Parathyroid adenoma (tissue), 2 donors: ENCODE data around the gene FSTL1.

Experiments
- H2AFZ ChIP-seq: fragments of 300-600 bp; sonication (generic); one replicate; pipeline ENCODE4 v1.7.0; 2017; ENCODE audit warnings: antibody characterized with exemption, mild to moderate bottlenecking
- H3K27ac ChIP-seq: fragments of 300-600 bp; sonication (generic); one replicate; pipeline ENCODE4 v1.7.0; 2017
- H3K27me3 ChIP-seq: fragments of 300-600 bp; sonication (generic); one replicate; pipeline ENCODE4 v1.7.0; 2017; ENCODE audit warnings: low read length; ENCODE audit not compliant: control insufficient read depth, insufficient read depth
- H3K36me3 ChIP-seq: fragments of 300-600 bp; sonication (generic); one replicate; pipeline ENCODE4 v1.7.0; 2017; ENCODE audit warnings: low read length; ENCODE audit not compliant: control insufficient read depth, insufficient read depth
- H3K4me1 ChIP-seq: fragments of 300-600 bp; sonication (generic); one replicate; pipeline ENCODE4 v1.7.0; 2017; ENCODE audit warnings: control low read depth
- H3K4me2 ChIP-seq: fragments of 300-600 bp; sonication (generic); one replicate; pipeline ENCODE4 v1.7.0; 2017; ENCODE audit warnings: low read length
- H3K4me3 ChIP-seq: fragments of 300-600 bp; sonication (generic); one replicate; pipeline ENCODE4 v1.7.0; 2017; ENCODE audit warnings: low read depth, low read length
- H3K79me2 ChIP-seq: fragments of 300-600 bp; sonication (generic); one replicate; pipeline ENCODE4 v1.7.0; 2017; ENCODE audit warnings: control low read depth
- H3K9ac ChIP-seq: fragments of 300-600 bp; sonication (generic); one replicate; pipeline ENCODE4 v1.7.0; 2017; ENCODE audit warnings: mild to moderate bottlenecking
- H3K9me3 ChIP-seq: fragments of 300-600 bp; sonication (generic); one replicate; pipeline ENCODE4 v1.7.0; 2017; ENCODE audit warnings: low read length; ENCODE audit not compliant: control insufficient read depth
- CTCF ChIP-seq: fragments of 300-600 bp; sonication (generic); IDR thresholded peaks from one replicate; pipeline ENCODE4 v1.7.0; 2017; ENCODE audit warnings: antibody characterized with exemption, mild to moderate bottlenecking
- donor health status: primary hyperparathyroidism.

The FSTL1 gene

GRCh38 chr3:120349855-120350125 is 101.0 kb downstream of the FSTL1 start:
- no peak for TF ChIP-seq CTCF
- Histone ChIP-seq H3K27ac (peak overlapping the region; percentile 83), H3K4me1 (peaks cover 3% of the 10 kb centered on the region), H2AFZ (peak overlapping the region; percentile 95), H3K9me3 (no peaks in the 10 kb centered on the region), H3K4me3 (peak overlapping the region; percentile 57), H3K79me2 (peaks cover 12% of the 10 kb centered on the region), H3K27me3 (no peaks in the 10 kb centered on the region), H3K4me2 (peak overlapping the region; percentile 54), H3K36me3 (no peaks in the 10 kb centered on the region), H3K9ac (no peak overlapping the region)

- Histone ChIP-seq H3K4me3 (peak within 1 kb of the TSS; percentile 57), H3K79me2 (peaks cover 12% of the 10 kb centered on the region), H3K36me3 (no peaks in the 10 kb centered on the region), H3K27ac (peak within 1 kb of the TSS; percentile 83), H3K4me1 (peaks cover 3% of the 10 kb centered on the region), H3K4me2 (peak within 1 kb of the TSS; percentile 54), H3K27me3 (no peaks in the 10 kb centered on the region), H3K9me3 (no peaks in the 10 kb centered on the region), H2AFZ (peak within 1 kb of the TSS; percentile 95), H3K9ac (peak within 1 kb of the TSS; percentile 64)
- peak; percentile 21 for TF ChIP-seq CTCF
These were observed 101.6 kb downstream of the FSTL1 start, which contains the start of gene LRRC58 for GRCh38 chr3:120348991-120349854. Gene LRRC58 (minus strand): TSS chr3:120349354. CDS start chr3:120349243, 111 bp downstream.

GRCh38 chr3:120348065-120348990 is 102.5 kb downstream of the FSTL1 start:
- Histone ChIP-seq H3K4me1 (peaks cover 3% of the 10 kb centered on the region), H3K27ac (peak overlapping the region; percentile 83), H3K79me2 (peaks cover 12% of the 10 kb centered on the region), H3K9me3 (no peaks in the 10 kb centered on the region), H2AFZ (peak overlapping the region; percentile 95), H3K36me3 (no peaks in the 10 kb centered on the region), H3K4me2 (peak overlapping the region; percentile 54), H3K4me3 (peak overlapping the region; percentile 57), H3K9ac (peak overlapping the region; percentile 64), H3K27me3 (no peaks in the 10 kb centered on the region)
- no peak for TF ChIP-seq CTCF

GRCh38 chr3:120344349-120344748 is 106.4 kb downstream of the FSTL1 start:
- Histone ChIP-seq H3K79me2 (peaks cover 20% of the 10 kb centered on the region), H3K4me3 (no peak overlapping the region), H2AFZ (no peak overlapping the region), H3K9me3 (peaks cover under 1% of the 10 kb centered on the region), H3K4me1 (peaks cover 3% of the 10 kb centered on the region), H3K4me2 (no peak overlapping the region), H3K9ac (no peak overlapping the region), H3K27ac (no peak overlapping the region), H3K27me3 (no peaks in the 10 kb centered on the region), H3K36me3 (no peaks in the 10 kb centered on the region)
- TF ChIP-seq CTCF, result no peak
